CD4-positive, CD25-positive, alpha-beta regulatory T cell (primary cell): ENCODE data around the gene PDP2. TPM values are rescaled to one million over a fixed set of nuclear protein-coding genes. Genes with fewer than 3 reads are reported as not detected.

ENCODE experiments used
- ATAC-seq, 2 donors: fragments of 150-1000 bp; cut with Tn5 transposase; one replicate each; pipeline ENCODE4 v1.10.0; 2021; ENCODE audit warnings: low read depth in 2 of 2, moderate number of reproducible peaks in 2 of 2, moderate library complexity in 1 of 2
- DNase-seq, 3 donors: peaks; one replicate each; pipeline versions ENCODE4 v3.0.0 to v3.0.0-alpha.2; 2012 to 2022; ENCODE audit warnings: mixed read lengths in 1 of 3
- H3K27ac ChIP-seq: one replicate; pipeline ENCODE4 v1.7.0; 2013; ENCODE audit warnings: mild to moderate bottlenecking, low read length; ENCODE audit not compliant: insufficient read depth, poor library complexity, severe bottlenecking
- H3K27me3 ChIP-seq: one replicate; pipeline ENCODE4 v1.7.0; 2013; ENCODE audit warnings: low read length; ENCODE audit not compliant: control insufficient read depth, insufficient read depth
- H3K36me3 ChIP-seq: one replicate; pipeline ENCODE4 v1.7.0; 2013; ENCODE audit warnings: mild to moderate bottlenecking, low read length, moderate library complexity; ENCODE audit not compliant: control insufficient read depth, insufficient read depth
- H3K4me1 ChIP-seq: 2 replicates; pipeline ENCODE4 v1.7.0; 2013; ENCODE audit warnings: mild to moderate bottlenecking, low read length; ENCODE audit not compliant: insufficient read depth, control insufficient read depth, poor library complexity, severe bottlenecking
- H3K4me3 ChIP-seq: one replicate; pipeline ENCODE4 v1.7.0; 2013; ENCODE audit warnings: low read depth, mild to moderate bottlenecking, low read length, moderate library complexity
- H3K9me3 ChIP-seq, 2 experiments: 1 replicate in 1 of 2; 2 replicates in 1 of 2; pipeline ENCODE4 v1.7.0; 2013; ENCODE audit warnings: low read length in 2 of 2, mild to moderate bottlenecking in 1 of 2, moderate library complexity in 1 of 2; ENCODE audit not compliant: control insufficient read depth in 2 of 2
- H3K27ac Mint-ChIP-seq, 3 donors: one replicate each; pipeline ENCODE4 v1.8.0; 2020 to 2022; ENCODE audit warnings: mild to moderate bottlenecking in 3 of 3, mixed read lengths in 3 of 3, moderate library complexity in 2 of 3
- H3K27me3 Mint-ChIP-seq: one replicate; pipeline ENCODE4 v1.8.0; 2022; ENCODE audit warnings: mild to moderate bottlenecking, mixed read lengths
- H3K36me3 Mint-ChIP-seq: one replicate; pipeline ENCODE4 v1.8.0; 2020; ENCODE audit warnings: mixed read lengths
- H3K4me1 Mint-ChIP-seq, 4 donors: one replicate each; pipeline ENCODE4 v1.8.0; 2020 to 2022; ENCODE audit warnings: mixed read lengths in 4 of 4, mild to moderate bottlenecking in 1 of 4
- H3K4me3 Mint-ChIP-seq, 4 donors: one replicate each; pipeline ENCODE4 v1.8.0; 2020 to 2022; ENCODE audit warnings: mild to moderate bottlenecking in 4 of 4, mixed read lengths in 4 of 4, moderate library complexity in 3 of 4
- H3K9me3 Mint-ChIP-seq, 7 donors: one replicate each; pipeline ENCODE4 v1.8.0; 2020 to 2022; ENCODE audit warnings: mixed read lengths in 7 of 7, mild to moderate bottlenecking in 3 of 7, moderate library complexity in 2 of 7
- polyA plus RNA-seq, 4 donors: library from polyadenylated mRNA; unstranded; fragments of 300-500 nt; fragmentation: Illumina TruSeq; gene quantifications; one replicate each; pipeline ENCODE4 v1.2.3, GENCODE V29; 2021
- total RNA-seq: library from RNA; stranded (reverse); gene quantifications from one replicate; pipeline ENCODE4 v1.2.3, GENCODE V29; 2022

Gene PDP2
- total and polyA plus RNA-seq, 5 donors from 2014 or later, result 0.07 to 7.1 (median 1.9) TPM

GRCh38 chr16:66847533-66848067 lies 32.7 kb upstream of the PDP2 start:
- no peaks in the 10 kb centered on the region for H3K36me3 Mint-ChIP-seq
- ATAC-seq (no peak), DNase-seq (no peak)
- H3K36me3 ChIP-seq, result no peaks in the 10 kb centered on the region
- H3K9me3 Mint-ChIP-seq, result peaks cover 0 to 2% (median 0%) of the 10 kb centered on the region in 7 donors
- no peaks in the 10 kb centered on the region for H3K9me3 ChIP-seq
- peaks cover 9% of the 10 kb centered on the region for H3K27me3 ChIP-seq
- H3K4me1 Mint-ChIP-seq, result peaks cover 0 to 9% (median 3%) of the 10 kb centered on the region in 4 donors
- peaks cover 40% of the 10 kb centered on the region for H3K27me3 Mint-ChIP-seq
- H3K4me3 ChIP-seq, result no peak overlapping the region
- H3K4me3 Mint-ChIP-seq, result no peak overlapping the region
- peaks cover 10% of the 10 kb centered on the region for H3K4me1 ChIP-seq
- no peak overlapping the region for H3K27ac Mint-ChIP-seq
- no peak overlapping the region for H3K27ac ChIP-seq

DNA sequence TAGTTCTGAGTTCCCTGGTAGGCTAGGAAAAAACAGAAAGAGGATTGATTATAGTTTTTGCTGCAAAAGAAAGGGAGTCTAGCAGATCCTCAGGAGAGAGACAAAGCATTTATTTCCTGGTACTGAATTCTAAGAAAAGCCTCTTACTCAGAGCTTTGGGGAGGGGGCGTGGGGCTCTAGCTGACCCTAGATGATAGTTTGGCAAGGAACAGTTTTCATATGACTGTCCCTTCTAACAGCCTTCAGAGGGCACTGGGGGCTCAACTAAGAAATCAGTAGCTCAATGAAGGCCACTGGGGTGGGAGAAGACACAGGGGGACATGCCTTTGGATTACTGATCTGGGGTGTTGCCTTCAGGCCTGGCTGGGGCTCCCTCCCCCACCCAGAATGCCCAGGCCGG lies 32.1 kb upstream of the PDP2 start:
- Mint-ChIP-seq H3K27me3 (peaks cover 34% of the 10 kb centered on the region), H3K36me3 (no peaks in the 10 kb centered on the region), H3K9me3 (peaks cover 0 to 2% (median 0%) of the 10 kb centered on the region in 7 donors), H3K4me3 (no peak overlapping the region), H3K4me1 (peaks cover 0 to 9% (median 3%) of the 10 kb centered on the region in 4 donors), H3K27ac (no peak overlapping the region)
- no peak for DNase-seq
- ATAC-seq, result no peak
- peaks cover 10% of the 10 kb centered on the region for H3K4me1 ChIP-seq
- no peak overlapping the region for H3K4me3 ChIP-seq
- no peaks in the 10 kb centered on the region for H3K9me3 ChIP-seq
- H3K36me3 ChIP-seq, result no peaks in the 10 kb centered on the region
- no peak overlapping the region for H3K27ac ChIP-seq
- H3K27me3 ChIP-seq, result peaks cover 6% of the 10 kb centered on the region

DNA sequence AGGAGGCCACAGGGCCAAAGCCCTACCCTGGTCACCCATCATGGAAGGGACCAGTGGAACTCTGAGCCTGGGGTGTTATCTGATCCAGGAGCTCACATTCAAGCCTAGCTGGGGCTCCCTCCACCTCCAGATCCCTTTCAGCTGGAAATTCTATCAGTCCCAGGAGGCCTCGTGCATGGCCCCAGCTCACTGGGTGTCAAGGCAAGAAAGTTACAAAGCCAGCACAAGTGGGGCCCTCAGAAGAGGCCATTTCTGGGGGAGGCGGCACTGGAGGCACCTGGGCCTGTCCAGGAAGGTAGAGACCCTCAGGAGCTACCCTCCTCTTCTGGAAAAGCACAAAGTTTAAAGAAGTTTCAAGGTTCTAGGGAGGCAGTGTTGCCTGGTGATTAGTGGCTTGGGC lies 31.3 kb upstream of the PDP2 start:
- no peaks in the 10 kb centered on the region for H3K9me3 ChIP-seq
- ATAC-seq, result no peak
- Mint-ChIP-seq H3K9me3 (no peaks in the 10 kb centered on the region), H3K27me3 (peaks cover 26% of the 10 kb centered on the region), H3K27ac (no peak overlapping the region), H3K36me3 (no peaks in the 10 kb centered on the region), H3K4me1 (peaks cover 0 to 3% (median under 1%) of the 10 kb centered on the region in 4 donors), H3K4me3 (no peak overlapping the region)
- H3K4me1 ChIP-seq, result peaks cover 10% of the 10 kb centered on the region
- H3K27me3 ChIP-seq, result peaks cover 2% of the 10 kb centered on the region
- no peak overlapping the region for H3K27ac ChIP-seq
- no peaks in the 10 kb centered on the region for H3K36me3 ChIP-seq
- no peak overlapping the region for H3K4me3 ChIP-seq
- no peak for DNase-seq

GRCh38 chr16:66849549-66849948 lies 30.8 kb upstream of the PDP2 start:
- DNase-seq, result no peak
- Histone ChIP-seq H3K27ac (no peak overlapping the region), H3K4me1 (peaks cover 5% of the 10 kb centered on the region), H3K27me3 (peaks cover 2% of the 10 kb centered on the region), H3K4me3 (no peak overlapping the region), H3K9me3 (no peaks in the 10 kb centered on the region), H3K36me3 (no peaks in the 10 kb centered on the region)
- Mint-ChIP-seq H3K9me3 (no peaks in the 10 kb centered on the region), H3K4me3 (no peak overlapping the region), H3K27ac (no peak overlapping the region), H3K4me1 (peaks cover 0 to 3% (median 0%) of the 10 kb centered on the region in 4 donors), H3K27me3 (peaks cover 25% of the 10 kb centered on the region), H3K36me3 (no peaks in the 10 kb centered on the region)
- ATAC-seq, result no peak

- H3K27ac Mint-ChIP-seq, result no peak overlapping the region
- Histone ChIP-seq H3K9me3 (no peaks in the 10 kb centered on the region), H3K4me3 (no peak overlapping the region), H3K4me1 (no peaks in the 10 kb centered on the region), H3K27ac (no peak overlapping the region), H3K27me3 (peaks cover 2% of the 10 kb centered on the region), H3K36me3 (no peaks in the 10 kb centered on the region)
- H3K4me3 Mint-ChIP-seq, result no peak overlapping the region
- no peaks in the 10 kb centered on the region for H3K9me3 Mint-ChIP-seq
- H3K27me3 Mint-ChIP-seq, result peaks cover 20% of the 10 kb centered on the region
- peaks cover 0 to 2% (median 0%) of the 10 kb centered on the region in 4 donors for H3K4me1 Mint-ChIP-seq
- no peak for DNase-seq
- ATAC-seq, result no peak
- H3K36me3 Mint-ChIP-seq, result no peaks in the 10 kb centered on the region
These were observed 30.1 kb upstream of the PDP2 start for GRCh38 chr16:66850115-66850815.

DNA sequence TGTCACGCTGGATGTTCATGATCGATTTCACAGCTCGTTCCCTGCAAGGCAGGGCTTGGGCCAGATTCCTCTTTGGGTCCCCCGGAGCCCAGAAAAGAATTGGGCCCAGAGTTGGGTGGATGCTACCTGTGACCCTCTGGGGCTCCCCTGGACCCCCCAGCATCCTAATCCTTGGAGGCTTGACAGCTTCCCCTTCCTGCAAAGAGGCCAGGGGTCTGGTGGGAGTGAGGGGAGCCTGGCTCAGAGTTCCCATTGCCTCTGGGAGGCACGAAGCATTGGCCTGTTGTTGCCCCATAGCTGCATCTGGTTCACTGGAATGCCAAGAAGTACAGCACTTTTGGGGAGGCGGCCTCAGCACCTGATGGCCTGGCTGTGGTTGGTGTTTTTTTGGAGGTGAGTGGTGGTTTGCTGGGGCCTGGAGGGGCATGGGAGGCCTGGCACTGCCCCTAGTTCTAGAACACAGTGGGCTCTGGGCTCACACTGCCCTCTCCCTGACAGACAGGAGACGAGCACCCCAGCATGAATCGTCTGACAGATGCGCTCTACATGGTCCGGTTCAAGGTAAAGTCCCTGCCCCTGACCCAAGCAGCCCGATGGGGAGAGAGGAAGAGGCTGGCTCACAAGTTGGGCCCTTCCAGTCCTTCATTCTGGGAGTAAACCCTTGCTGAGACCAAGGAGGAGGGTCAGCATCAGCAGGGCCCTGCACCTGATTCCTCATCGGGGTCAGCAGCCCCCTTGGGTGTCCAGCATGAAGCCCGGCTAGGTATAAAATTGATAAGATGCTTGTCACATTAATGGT lies 28.9 kb upstream of the PDP2 start:
- Mint-ChIP-seq H3K4me3 (no peak overlapping the region), H3K4me1 (no peaks in the 10 kb centered on the region), H3K36me3 (no peaks in the 10 kb centered on the region), H3K9me3 (no peaks in the 10 kb centered on the region), H3K27ac (no peak overlapping the region), H3K27me3 (peaks cover 9% of the 10 kb centered on the region)
- Histone ChIP-seq H3K27me3 (peaks cover 2% of the 10 kb centered on the region), H3K4me1 (no peaks in the 10 kb centered on the region), H3K9me3 (no peaks in the 10 kb centered on the region), H3K36me3 (no peaks in the 10 kb centered on the region), H3K4me3 (no peak overlapping the region), H3K27ac (no peak overlapping the region)
- ATAC-seq (no peak), DNase-seq (no peak)

DNA sequence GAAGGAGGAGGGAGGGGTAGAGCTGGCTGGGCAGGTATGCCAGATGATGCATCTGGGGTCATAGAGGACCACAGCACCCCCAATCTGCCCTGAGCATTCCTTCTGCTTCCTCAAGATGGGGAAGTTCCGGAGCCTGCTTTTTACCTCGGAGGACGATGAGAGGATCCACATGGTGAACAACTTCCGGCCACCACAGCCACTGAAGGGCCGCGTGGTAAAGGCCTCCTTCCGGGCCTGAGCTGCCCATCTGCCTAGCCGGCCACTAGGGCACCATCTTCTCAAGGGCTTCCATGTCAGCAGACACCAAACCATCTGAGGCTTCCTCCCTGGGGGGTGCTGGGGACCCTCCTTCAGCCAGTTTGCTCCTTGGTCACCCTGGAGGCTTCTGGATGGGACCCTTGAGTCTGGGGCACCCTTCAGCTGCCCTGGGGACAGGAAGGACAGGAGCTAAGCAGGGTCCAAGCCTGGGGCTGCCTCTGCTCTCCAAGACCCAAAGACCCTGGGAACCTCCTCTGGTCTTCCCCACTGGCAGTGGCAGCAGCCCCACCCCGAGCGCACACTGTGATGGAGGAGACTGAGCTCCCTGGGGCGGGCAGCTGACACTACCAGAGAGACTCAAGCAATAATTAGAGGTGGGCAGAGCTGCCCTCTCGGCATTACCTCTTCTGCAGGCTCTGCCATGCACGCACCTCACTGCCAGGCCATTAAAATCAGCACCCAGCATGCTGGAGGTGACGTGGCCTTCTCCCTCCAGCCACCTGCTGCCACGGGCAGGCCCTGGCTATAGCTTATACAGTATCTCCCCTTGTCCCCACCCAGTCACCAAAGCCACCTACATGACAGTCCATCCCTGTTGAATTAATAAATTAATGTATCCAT lies 26.8 kb upstream of the PDP2 start:
- peaks cover 1% of the 10 kb centered on the region for H3K27me3 Mint-ChIP-seq
- H3K27me3 ChIP-seq, result no peaks in the 10 kb centered on the region
- H3K4me3 ChIP-seq, result no peak overlapping the region
- no peak overlapping the region for H3K4me3 Mint-ChIP-seq
- H3K36me3 Mint-ChIP-seq, result no peaks in the 10 kb centered on the region
- ATAC-seq (no peak), DNase-seq (no peak)
- no peaks in the 10 kb centered on the region for H3K9me3 ChIP-seq
- H3K27ac ChIP-seq, result no peak overlapping the region
- H3K36me3 ChIP-seq, result no peaks in the 10 kb centered on the region
- H3K4me1 Mint-ChIP-seq, result no peaks in the 10 kb centered on the region
- H3K9me3 Mint-ChIP-seq, result no peaks in the 10 kb centered on the region
- no peak overlapping the region for H3K27ac Mint-ChIP-seq
- no peaks in the 10 kb centered on the region for H3K4me1 ChIP-seq
